IMR-90 (cell line): Measurements from ENCODE around the gene ENPEP. TPM values are rescaled to one million over a fixed set of nuclear protein-coding genes. Genes with fewer than 3 reads are reported as not detected.

Source experiments
- ATAC-seq: fragments of 200-7000 bp; cut with Tn5 transposase; 2 replicates; pipeline ENCODE4 v1.9.1; 2020; ENCODE audit warnings: low read depth, mild to moderate bottlenecking, moderate library complexity
- BruUV-seq: library from RNA; stranded (reverse); fragments of 400-500 nt; replicated peaks from 2 replicates; lab custom pipeline; 2021; lab: Mats Ljungman, UMichigan
- CTCF ChIA-PET: fragments of 300-600 bp; formaldehyde crosslinking; extraction: SDS; loops from one replicate; lab custom pipeline; 2021; ENCODE audit warnings: antibody characterized with exemption; lab: Yijun Ruan, JAX
- POLR2A ChIA-PET: fragments of 300-600 bp; sonication (Branson Sonifier 250); formaldehyde crosslinking; loops from one replicate; lab custom pipeline; 2022; ENCODE audit warnings: antibody characterized with exemption; ENCODE audit not compliant: unreplicated experiment; lab: Charles Lee
- DNase-seq: peaks from one replicate; pipeline ENCODE4 v3.0.0; 2013
- H2AFZ ChIP-seq: replicated peaks from 2 replicates; pipeline ENCODE3; 2013; ENCODE audit warnings: low read length, mild to moderate bottlenecking; ENCODE audit not compliant: poor library complexity
- H2AK5ac ChIP-seq: 2 replicates; pipeline ENCODE4 v1.6.1; 2013; ENCODE audit warnings: low read depth, low read length, inconsistent platforms
- H2AK9ac ChIP-seq: replicated peaks from 2 replicates; pipeline ENCODE3; 2013; ENCODE audit warnings: mild to moderate bottlenecking, low read depth, low read length, moderate library complexity; ENCODE audit not compliant: poor library complexity
- H2BK120ac ChIP-seq: 2 replicates; pipeline ENCODE4 v1.6.1; 2013; ENCODE audit warnings: low read depth, low read length, inconsistent platforms
- H2BK15ac ChIP-seq: 3 replicates; pipeline ENCODE4 v1.6.1; 2013; ENCODE audit warnings: low read depth, low read length, inconsistent platforms
- H2BK20ac ChIP-seq: 2 replicates; pipeline ENCODE4 v1.6.1; 2013; ENCODE audit warnings: low read depth, mild to moderate bottlenecking, inconsistent platforms, low read length, moderate library complexity
- H2BK5ac ChIP-seq: 2 replicates; pipeline ENCODE4 v1.6.1; 2013; ENCODE audit warnings: mild to moderate bottlenecking, low read depth, low read length, inconsistent platforms; ENCODE audit not compliant: poor library complexity, severe bottlenecking
- H3K14ac ChIP-seq: replicated peaks from 2 replicates; pipeline ENCODE4 v1.6.1; 2013; ENCODE audit warnings: low read depth, low read length, inconsistent platforms
- H3K18ac ChIP-seq: 2 replicates; pipeline ENCODE4 v1.6.1; 2013; ENCODE audit warnings: low read depth, low read length, control low read depth
- H3K23ac ChIP-seq: 2 replicates; pipeline ENCODE4 v1.6.1; 2013; ENCODE audit warnings: low read depth, low read length, inconsistent platforms
- H3K27ac ChIP-seq: 2 replicates; pipeline ENCODE4 v1.5.1; 2013; ENCODE audit warnings: mild to moderate bottlenecking, control low read depth, low read length; ENCODE audit not compliant: insufficient read depth
- H3K27me3 ChIP-seq: 2 replicates; pipeline ENCODE4 v1.6.1; 2013; ENCODE audit warnings: low read length; ENCODE audit not compliant: control insufficient read depth, insufficient read depth
- H3K36me3 ChIP-seq: 2 replicates; pipeline ENCODE4 v1.6.1; 2013; ENCODE audit warnings: low read length, mixed read lengths; ENCODE audit not compliant: control insufficient read depth, insufficient read depth
- H3K4ac ChIP-seq: 2 replicates; pipeline ENCODE4 v1.6.1; 2013; ENCODE audit warnings: low read depth, low read length, inconsistent platforms
- H3K4me1 ChIP-seq: 2 replicates; pipeline ENCODE4 v1.6.1; 2013; ENCODE audit warnings: low read length, mixed read lengths; ENCODE audit not compliant: control insufficient read depth, insufficient read depth
- H3K4me2 ChIP-seq: 2 replicates; pipeline ENCODE4 v1.6.1; 2013; ENCODE audit warnings: low read depth, mild to moderate bottlenecking, control low read depth, low read length, moderate library complexity
- H3K4me3 ChIP-seq: 2 replicates; pipeline ENCODE4 v1.5.1; 2013; ENCODE audit warnings: low read depth, mild to moderate bottlenecking, control low read depth, low read length, moderate library complexity; ENCODE audit not compliant: insufficient read depth
- H3K56ac ChIP-seq: 2 replicates; pipeline ENCODE4 v1.6.1; 2013; ENCODE audit warnings: low read length, inconsistent platforms; ENCODE audit not compliant: insufficient read depth; ENCODE audit errors: extremely low read depth
- H3K79me1 ChIP-seq, 2 experiments: 2 replicates each; pipeline ENCODE4 v1.6.1; 2013; ENCODE audit warnings: low read length in 2 of 2, inconsistent platforms in 1 of 2, low read depth in 1 of 2
- H3K9ac ChIP-seq: 2 replicates; pipeline ENCODE4 v1.6.1; 2013; ENCODE audit warnings: low read depth, low read length, control low read depth
- H3K9me1 ChIP-seq: 2 replicates; pipeline ENCODE4 v1.6.1; 2013; ENCODE audit warnings: low read length, inconsistent platforms; ENCODE audit not compliant: insufficient read depth
- H3K9me3 ChIP-seq: 2 replicates; pipeline ENCODE4 v1.6.1; 2013; ENCODE audit warnings: low read length; ENCODE audit not compliant: control insufficient read depth, insufficient read depth
- H4K20me1 ChIP-seq: 2 replicates; pipeline ENCODE4 v1.6.1; 2013; ENCODE audit warnings: low read length, inconsistent platforms; ENCODE audit not compliant: insufficient read depth
- H4K5ac ChIP-seq: 2 replicates; pipeline ENCODE4 v1.6.1; 2013; ENCODE audit warnings: mild to moderate bottlenecking, low read depth, low read length, control low read depth
- H4K8ac ChIP-seq, 2 experiments: 2 replicates each; pipeline ENCODE4 v1.6.1; 2013; ENCODE audit warnings: low read depth in 2 of 2, low read length in 2 of 2, control low read depth in 1 of 2, inconsistent platforms in 1 of 2
- H4K91ac ChIP-seq: 2 replicates; pipeline ENCODE4 v1.6.1; 2013; ENCODE audit warnings: low read depth, low read length, inconsistent platforms; ENCODE audit not compliant: insufficient read depth
- BHLHE40 ChIP-seq: fragments of 150-350 bp; IDR thresholded peaks from 2 replicates; pipeline ENCODE4 v1.6.1; 2016; ENCODE audit warnings: mild to moderate bottlenecking, low read depth, low read length
- CEBPB ChIP-seq: IDR thresholded peaks from 2 replicates; pipeline ENCODE4 v1.6.1; 2012; ENCODE audit warnings: low read depth, low read length, improper control_type of control experiment
- CHD1 ChIP-seq: IDR thresholded peaks from 2 replicates; pipeline ENCODE4 v1.6.1; 2012; ENCODE audit warnings: low read depth, low read length, improper control_type of control experiment
- FOS ChIP-seq: fragments of 150-350 bp; IDR thresholded peaks from 2 replicates; pipeline ENCODE4 v1.6.1; 2016; ENCODE audit warnings: low read depth, low read length
- MAFK ChIP-seq: IDR thresholded peaks from 2 replicates; pipeline ENCODE4 v1.6.1; 2012; ENCODE audit warnings: low read depth, low read length, improper control_type of control experiment
- MAZ ChIP-seq: IDR thresholded peaks from 2 replicates; pipeline ENCODE4 v1.6.1; 2012; ENCODE audit warnings: low read depth, mild to moderate bottlenecking, low read length, improper control_type of control experiment, moderate library complexity, borderline replicate concordance
- MXI1 ChIP-seq: IDR thresholded peaks from 2 replicates; pipeline ENCODE4 v1.6.1; 2012; ENCODE audit warnings: low read depth, mild to moderate bottlenecking, low read length, moderate library complexity, borderline replicate concordance
- NFE2L2 ChIP-seq: fragments of 150-350 bp; IDR thresholded peaks from 2 replicates; pipeline ENCODE4 v1.6.1; 2016; ENCODE audit warnings: low read depth, mild to moderate bottlenecking, low read length
- POLR2A ChIP-seq: IDR thresholded peaks from 2 replicates; pipeline ENCODE4 v1.6.1; 2012; ENCODE audit warnings: mild to moderate bottlenecking, low read depth, low read length
- RAD21 ChIP-seq: IDR thresholded peaks from 2 replicates; pipeline ENCODE4 v1.6.1; 2012; ENCODE audit warnings: low read length, improper control_type of control experiment
- RCOR1 ChIP-seq: IDR thresholded peaks from 2 replicates; pipeline ENCODE4 v1.6.1; 2012; ENCODE audit warnings: mild to moderate bottlenecking, low read length, improper control_type of control experiment; ENCODE audit not compliant: insufficient replicate concordance
- RFX5 ChIP-seq: IDR thresholded peaks from 2 replicates; pipeline ENCODE4 v1.8.0; 2012; ENCODE audit warnings: low read depth, mild to moderate bottlenecking, low read length, moderate library complexity
- SMC3 ChIP-seq: fragments of 150-350 bp; IDR thresholded peaks from 2 replicates; pipeline ENCODE4 v1.6.1; 2016; ENCODE audit warnings: low read depth, mild to moderate bottlenecking, antibody characterized with exemption, low read length, moderate library complexity
- dilution Hi-C: fragments of 300-500 bp; cut with HindIII; formaldehyde crosslinking; loops from one replicate; pipeline ENCODE4 v1.14.3; 2018; ENCODE audit warnings: low sequenced_read_pairs; ENCODE audit not compliant: unreplicated experiment
- in situ Hi-C: fragments of 300-500 bp; cut with MboI; formaldehyde crosslinking; loops from 3 replicates; pipeline ENCODE4 v1.14.3; 2019; ENCODE audit warnings: low sequenced_read_pairs, inconsistent platforms, mixed read lengths
- intact Hi-C: fragments of 100-400 bp; cut with micrococcal nuclease; formaldehyde crosslinking; loops from 2 replicates; pipeline ENCODE4 v1.10.0; 2022
- polyA plus RNA-seq, 3 experiments: library from polyadenylated mRNA; depleted of rRNA; stranded (reverse); fragments of >200 nt; gene quantifications; 2 replicates each; pipeline ENCODE4 v1.2.3, GENCODE V29; 2012; ENCODE audit warnings: low replicate concordance in 1 of 3
- total RNA-seq: library from RNA; depleted of rRNA; stranded (reverse); fragments of >200 nt; gene quantifications from 2 replicates; pipeline ENCODE4 v1.2.3, GENCODE V29; 2012
- TF ChIP-seq, protein P1 (sequence below): fragments of 150-350 bp; IDR thresholded peaks from 2 replicates; pipeline ENCODE4 v1.6.1; 2016; ENCODE audit warnings: low read depth, mild to moderate bottlenecking, low read length, moderate library complexity, borderline replicate concordance
- TF ChIP-seq, protein P2 (sequence below): fragments of 150-350 bp; IDR thresholded peaks from 2 replicates; pipeline ENCODE4 v1.6.1; 2017; ENCODE audit warnings: mild to moderate bottlenecking, antibody characterized with exemption, low read length, low read depth
- TF ChIP-seq, protein P3 (sequence below): conservative IDR thresholded peaks from 2 replicates; pipeline ENCODE4 v1.5.1; 2012; ENCODE audit warnings: mild to moderate bottlenecking, low read depth, low read length, improper control_type of control experiment

ENPEP gene
- total and polyA plus RNA-seq, 2 of the 4 experiments (the other 2 are of a cell fraction) = 0.12 to 0.18 TPM

DNA sequence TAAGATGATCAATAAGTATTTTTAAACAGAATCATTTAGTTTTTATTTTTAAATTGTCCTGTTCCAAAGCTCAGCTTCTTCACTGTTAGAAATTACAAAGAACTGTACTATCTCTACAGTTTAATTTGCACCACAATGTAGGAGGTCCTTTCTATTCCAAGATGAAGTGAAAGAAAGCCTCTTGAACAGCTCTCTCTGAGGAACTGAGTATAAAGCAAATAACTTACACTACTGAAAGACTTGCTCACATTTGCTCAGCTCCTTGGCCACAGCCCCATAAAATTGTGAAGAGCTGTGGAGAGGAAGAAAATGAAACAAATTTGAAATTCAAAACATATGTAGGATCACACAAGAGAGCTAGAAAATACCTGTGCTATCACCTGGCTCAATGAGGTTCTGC is 68.6 kb downstream of the ENPEP start:
- no peak overlapping the region for H2BK5ac ChIP-seq
- no peak overlapping the region for H2BK120ac ChIP-seq
- no peak overlapping the region for H3K4ac ChIP-seq
- H3K9ac ChIP-seq = no peak overlapping the region
- no peaks in the 10 kb centered on the region for H3K27me3 ChIP-seq
- no peak overlapping the region for H3K27ac ChIP-seq
- no peak overlapping the region for H3K18ac ChIP-seq
- H3K9me1 ChIP-seq = no peaks in the 10 kb centered on the region
- H2AFZ ChIP-seq = no peak overlapping the region
- in situ Hi-C loops (no loop called here), dilution Hi-C loops (no loop called here), intact Hi-C loops (no loop called here)
- ChIA-PET CTCF (interaction anchor here (0.6 kb wide), 1 partner anchor 1854 kb away, joined by 3 read pairs; no protein-coding TSS in a partner anchor), POLR2A (no interaction called here)
- no peaks in the 10 kb centered on the region for H3K36me3 ChIP-seq
- H4K8ac ChIP-seq = no peak overlapping the region
- no peak overlapping the region for H3K23ac ChIP-seq
- H2AK9ac ChIP-seq = no peak overlapping the region
- H4K20me1 ChIP-seq = no peaks in the 10 kb centered on the region
- no peak overlapping the region for H4K91ac ChIP-seq
- DNase-seq (no peak), ATAC-seq (no peak)
- H2BK20ac ChIP-seq = no peak overlapping the region
- no peaks in the 10 kb centered on the region for H3K79me1 ChIP-seq
- no peak overlapping the region for H2AK5ac ChIP-seq
- no peak overlapping the region for H3K56ac ChIP-seq
- no peak overlapping the region for H3K4me2 ChIP-seq
- no peak overlapping the region for H3K4me3 ChIP-seq
- H3K9me3 ChIP-seq = no peaks in the 10 kb centered on the region
- no peak overlapping the region for H3K14ac ChIP-seq
- no peak for TF ChIP-seq BHLHE40
- no peak for TF ChIP-seq POLR2A
- TF ChIP-seq RAD21 = no peak
- TF ChIP-seq MXI1 = no peak
- no peak for TF ChIP-seq MAFK
- TF ChIP-seq, protein P1, sequence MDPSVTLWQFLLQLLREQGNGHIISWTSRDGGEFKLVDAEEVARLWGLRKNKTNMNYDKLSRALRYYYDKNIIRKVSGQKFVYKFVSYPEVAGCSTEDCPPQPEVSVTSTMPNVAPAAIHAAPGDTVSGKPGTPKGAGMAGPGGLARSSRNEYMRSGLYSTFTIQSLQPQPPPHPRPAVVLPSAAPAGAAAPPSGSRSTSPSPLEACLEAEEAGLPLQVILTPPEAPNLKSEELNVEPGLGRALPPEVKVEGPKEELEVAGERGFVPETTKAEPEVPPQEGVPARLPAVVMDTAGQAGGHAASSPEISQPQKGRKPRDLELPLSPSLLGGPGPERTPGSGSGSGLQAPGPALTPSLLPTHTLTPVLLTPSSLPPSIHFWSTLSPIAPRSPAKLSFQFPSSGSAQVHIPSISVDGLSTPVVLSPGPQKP = no peak
- no peak for TF ChIP-seq NFE2L2
- TF ChIP-seq, protein P2, sequence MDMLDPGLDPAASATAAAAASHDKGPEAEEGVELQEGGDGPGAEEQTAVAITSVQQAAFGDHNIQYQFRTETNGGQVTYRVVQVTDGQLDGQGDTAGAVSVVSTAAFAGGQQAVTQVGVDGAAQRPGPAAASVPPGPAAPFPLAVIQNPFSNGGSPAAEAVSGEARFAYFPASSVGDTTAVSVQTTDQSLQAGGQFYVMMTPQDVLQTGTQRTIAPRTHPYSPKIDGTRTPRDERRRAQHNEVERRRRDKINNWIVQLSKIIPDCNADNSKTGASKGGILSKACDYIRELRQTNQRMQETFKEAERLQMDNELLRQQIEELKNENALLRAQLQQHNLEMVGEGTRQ = no peak
- no peak for TF ChIP-seq CEBPB
- no peak for TF ChIP-seq CHD1
- TF ChIP-seq MAZ = no peak
- TF ChIP-seq, protein P3, sequence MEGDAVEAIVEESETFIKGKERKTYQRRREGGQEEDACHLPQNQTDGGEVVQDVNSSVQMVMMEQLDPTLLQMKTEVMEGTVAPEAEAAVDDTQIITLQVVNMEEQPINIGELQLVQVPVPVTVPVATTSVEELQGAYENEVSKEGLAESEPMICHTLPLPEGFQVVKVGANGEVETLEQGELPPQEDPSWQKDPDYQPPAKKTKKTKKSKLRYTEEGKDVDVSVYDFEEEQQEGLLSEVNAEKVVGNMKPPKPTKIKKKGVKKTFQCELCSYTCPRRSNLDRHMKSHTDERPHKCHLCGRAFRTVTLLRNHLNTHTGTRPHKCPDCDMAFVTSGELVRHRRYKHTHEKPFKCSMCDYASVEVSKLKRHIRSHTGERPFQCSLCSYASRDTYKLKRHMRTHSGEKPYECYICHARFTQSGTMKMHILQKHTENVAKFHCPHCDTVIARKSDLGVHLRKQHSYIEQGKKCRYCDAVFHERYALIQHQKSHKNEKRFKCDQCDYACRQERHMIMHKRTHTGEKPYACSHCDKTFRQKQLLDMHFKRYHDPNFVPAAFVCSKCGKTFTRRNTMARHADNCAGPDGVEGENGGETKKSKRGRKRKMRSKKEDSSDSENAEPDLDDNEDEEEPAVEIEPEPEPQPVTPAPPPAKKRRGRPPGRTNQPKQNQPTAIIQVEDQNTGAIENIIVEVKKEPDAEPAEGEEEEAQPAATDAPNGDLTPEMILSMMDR = no peak
- TF ChIP-seq RCOR1 = no peak
- TF ChIP-seq SMC3 = no peak
- no peak for TF ChIP-seq FOS
- no peak for TF ChIP-seq RFX5
- no peak overlapping the region for H2BK15ac ChIP-seq
- H3K4me1 ChIP-seq = peaks cover 2% of the 10 kb centered on the region; the same call in 1 of the 2 replicates
- BruUV-seq = no TSS peak
- H4K5ac ChIP-seq = no peak overlapping the region
